GM06990 (cell line): ENCODE data around the gene SLC29A1.
A peak's percentile ranks its signal among the peaks of the same experiment; 100 is the strongest.

Source experiments
- DNase-seq: peaks from one replicate; pipeline ENCODE4 v3.0.0-alpha.2; 2011; ENCODE audit not compliant: insufficient read length; ENCODE audit errors: extremely low read depth
- H3K27me3 ChIP-seq: replicated peaks from 2 replicates; pipeline ENCODE4 v1.6.0; 2011; ENCODE audit warnings: low read length; ENCODE audit not compliant: control insufficient read depth, insufficient read depth
- H3K36me3 ChIP-seq: 2 replicates; pipeline ENCODE4 v1.5.1; 2011; ENCODE audit warnings: low read length; ENCODE audit not compliant: control insufficient read depth, insufficient read depth
- H3K4me3 ChIP-seq: replicated peaks from 2 replicates; pipeline ENCODE4 v1.5.1; 2011; ENCODE audit warnings: low read depth, mild to moderate bottlenecking, control low read depth, low read length
- CTCF ChIP-seq: IDR thresholded peaks from 2 replicates; pipeline ENCODE4 v1.5.1; 2011; ENCODE audit warnings: low read length, control low read depth, mild to moderate bottlenecking, inconsistent platforms; ENCODE audit not compliant: insufficient read depth, poor library complexity, severe bottlenecking

Gene SLC29A1

GRCh38 chr6:44234101-44235025 lies 11.0 kb downstream of the SLC29A1 start:
- peak; percentile 74 for TF ChIP-seq CTCF
- Histone ChIP-seq H3K27me3 (no peaks in the 10 kb centered on the region), H3K4me3 (no peak overlapping the region), H3K36me3 (peaks cover 22% of the 10 kb centered on the region)
- no peak for DNase-seq

- peaks cover 16% of the 10 kb centered on the region for H3K36me3 ChIP-seq
- TF ChIP-seq CTCF, result no peak
- no peak overlapping the region for H3K4me3 ChIP-seq
- no peak for DNase-seq
- H3K27me3 ChIP-seq, result no peaks in the 10 kb centered on the region
Observed at GRCh38 chr6:44235269-44235668, 11.9 kb downstream of the SLC29A1 start.

GRCh38 chr6:44235891-44236516 lies 12.6 kb downstream of the SLC29A1 start:
- H3K27me3 ChIP-seq, result no peaks in the 10 kb centered on the region
- DNase-seq, result no peak
- TF ChIP-seq CTCF, result peak; percentile 2
- no peak overlapping the region for H3K4me3 ChIP-seq
- peaks cover 15% of the 10 kb centered on the region for H3K36me3 ChIP-seq

- Histone ChIP-seq H3K27me3 (no peaks in the 10 kb centered on the region), H3K36me3 (peaks cover 9% of the 10 kb centered on the region), H3K4me3 (peak overlapping the region; percentile 71)
- no peak for TF ChIP-seq CTCF
- DNase-seq, result peak; percentile 67
Observed at GRCh38 chr6:44237021-44237812, 13.8 kb downstream of the SLC29A1 start.

- H3K27me3 ChIP-seq, result no peaks in the 10 kb centered on the region
- peak; percentile 83 for DNase-seq
- peaks cover 5% of the 10 kb centered on the region for H3K36me3 ChIP-seq
- peak; percentile 90 for TF ChIP-seq CTCF
- peak overlapping the region; percentile 71 for H3K4me3 ChIP-seq
Observed at GRCh38 chr6:44237813-44238433, 14.5 kb downstream of the SLC29A1 start.
